NCI-H1694 treated with DMSO at 0.1 percent for 48 hours (cell line): ENCODE measurements around the gene BEST4.
"Not testable (repeated sequence)": the region's sequence is repeated elsewhere in the genome, so short reads cannot be mapped to it uniquely, and the experiment has no call there.

Source experiments
- DNase-seq: peaks from one replicate; lab custom pipeline; 2025; lab: John Stamatoyannopoulos, UW

BEST4 gene

GRCh38 chr1:44801491-44802305 lies 13.7 kb upstream of the BEST4 start:
- DNase-seq, result peak; percentile 47

GRCh38 chr1:44799770-44800584 lies 12.0 kb upstream of the BEST4 start, which contains the start of gene PLK3:
PLK3 (plus strand) TSS chr1:44800377; CDS start chr1:44800464, 87 bp downstream.
- peak; percentile 97 for DNase-seq

- no peak for DNase-seq
Observed at GRCh38 chr1:44798481-44799365, 10.8 kb upstream of the BEST4 start.

GRCh38 chr1:44797886-44798285 lies 9.9 kb upstream of the BEST4 start:
- not testable (repeated sequence) for DNase-seq

DNA sequence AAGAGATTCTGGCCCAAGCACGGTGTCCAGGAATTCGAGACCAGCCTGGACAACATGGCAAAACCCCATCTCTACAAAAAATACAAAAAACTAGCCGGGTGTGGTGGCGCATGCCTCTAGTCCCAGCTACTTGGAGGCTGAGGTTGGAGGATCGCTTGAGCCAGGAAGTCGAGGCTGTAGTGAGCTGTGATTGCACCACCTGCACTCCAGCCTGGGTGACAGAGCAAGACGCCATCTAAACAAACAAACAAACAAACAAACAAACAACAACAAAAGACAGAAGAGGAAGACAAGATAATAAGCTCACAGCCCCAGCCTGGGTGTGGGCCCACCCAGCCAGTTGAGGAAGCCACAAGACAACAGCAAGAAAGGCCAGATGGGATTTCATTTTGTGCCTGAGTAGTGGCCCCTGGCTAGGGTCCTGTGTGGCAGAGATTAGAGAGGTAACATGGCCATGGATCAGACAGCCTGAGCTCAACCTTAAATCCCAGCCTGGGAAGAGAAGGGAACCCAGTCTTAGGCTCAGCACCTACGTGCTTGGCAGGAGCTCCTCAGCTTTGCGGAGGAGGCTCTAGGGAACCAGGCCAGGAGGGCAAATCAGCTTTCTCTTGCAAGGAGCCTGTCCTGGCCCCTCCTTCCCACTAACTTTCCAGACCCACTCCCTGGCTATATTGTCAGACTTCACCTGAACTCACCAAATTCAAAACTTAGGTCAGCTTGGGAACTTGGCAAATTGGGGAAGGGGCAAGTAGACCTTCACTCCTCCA lies 4.9 kb upstream of the BEST4 start:
- no peak for DNase-seq

- DNase-seq, result no peak
Observed at GRCh38 chr1:44790968-44791801, 3.2 kb upstream of the BEST4 start.

DNA sequence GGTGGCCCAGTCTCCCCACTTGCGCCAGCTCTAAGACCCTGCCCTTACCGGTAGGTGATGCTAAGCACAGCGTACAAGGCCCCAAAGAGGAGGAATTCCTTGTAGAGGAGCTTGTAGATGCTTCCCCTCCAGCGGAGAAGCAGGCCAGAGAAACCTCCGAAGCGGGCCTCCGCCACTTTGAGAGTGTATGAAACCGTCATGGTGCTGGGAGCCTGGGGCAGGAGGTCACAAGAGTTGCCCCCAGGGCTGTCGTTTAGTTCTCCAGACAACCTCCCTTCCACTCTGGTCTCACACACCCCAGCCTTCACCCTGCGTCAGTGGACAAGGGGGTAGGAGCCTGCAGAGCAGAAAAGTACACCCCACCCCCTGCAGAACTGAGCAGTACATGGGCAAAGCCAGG lies 464 bp downstream of the BEST4 start:
- no peak for DNase-seq

DNA sequence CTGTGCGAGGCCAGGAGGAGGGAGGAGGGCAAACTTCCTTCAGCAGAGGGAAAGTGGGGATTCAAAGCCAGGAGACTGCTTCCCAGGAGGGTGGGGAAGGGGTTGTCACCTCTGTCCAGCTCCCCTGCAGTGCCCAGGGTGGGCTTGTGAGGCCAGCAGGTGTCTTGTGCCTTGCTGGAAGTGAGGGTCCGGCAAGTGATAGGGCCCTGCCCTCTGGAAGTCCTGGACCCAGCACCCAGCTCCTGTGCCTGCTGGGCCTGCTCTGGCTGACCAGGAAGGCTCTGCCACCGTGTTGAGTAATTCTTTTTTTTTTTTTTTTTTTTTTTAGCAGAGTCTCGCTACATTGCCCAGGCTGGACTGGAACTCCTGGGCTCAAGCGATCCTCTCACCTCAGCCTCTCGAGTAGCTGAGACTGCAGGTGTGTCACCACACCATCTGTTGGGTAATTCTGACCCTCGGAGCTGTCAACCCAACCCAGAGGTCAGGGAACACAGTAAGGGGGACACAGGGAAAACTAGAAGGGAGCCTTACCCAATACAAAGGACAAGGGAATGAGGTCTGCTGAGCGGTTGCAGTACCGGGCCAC lies 1.0 kb downstream of the BEST4 start:
- no peak for DNase-seq

DNA sequence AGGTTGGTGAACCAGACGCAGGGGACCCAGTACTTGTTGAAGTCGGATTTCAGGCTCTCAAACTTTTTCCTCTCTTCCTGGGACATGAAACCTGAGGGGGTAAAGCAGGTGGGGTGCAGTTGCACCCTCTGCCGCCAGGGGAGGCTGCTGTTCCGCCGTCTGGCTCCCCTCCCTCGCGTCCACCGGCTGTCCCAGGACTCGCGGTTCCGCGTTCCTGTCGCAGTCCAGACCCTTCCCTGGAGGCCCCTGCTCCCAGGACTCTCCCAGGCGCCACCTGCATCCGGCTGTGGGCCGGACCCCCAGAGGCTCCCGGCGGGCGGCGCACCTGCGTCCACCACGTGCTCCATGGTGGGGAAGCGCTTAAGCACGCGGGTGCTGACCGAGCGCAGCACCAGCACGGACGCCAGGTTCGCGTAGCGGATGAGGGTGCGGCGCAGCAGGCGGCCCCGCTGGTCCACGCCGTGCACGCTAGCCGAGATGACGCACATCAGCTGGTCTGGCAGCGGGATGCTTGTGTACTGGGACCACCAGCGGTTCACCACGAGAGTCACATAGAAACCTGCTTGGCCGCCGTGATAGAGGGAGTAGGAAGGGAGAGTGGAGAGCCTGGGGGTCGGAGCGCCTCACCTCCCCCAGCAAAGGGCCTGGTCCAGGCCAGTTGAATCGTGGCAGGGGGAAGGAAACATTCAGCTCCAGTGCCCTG lies 1.7 kb downstream of the BEST4 start:
- DNase-seq, result no peak

GRCh38 chr1:44785501-44786137 lies 2.4 kb downstream of the BEST4 start:
- no peak for DNase-seq

DNA sequence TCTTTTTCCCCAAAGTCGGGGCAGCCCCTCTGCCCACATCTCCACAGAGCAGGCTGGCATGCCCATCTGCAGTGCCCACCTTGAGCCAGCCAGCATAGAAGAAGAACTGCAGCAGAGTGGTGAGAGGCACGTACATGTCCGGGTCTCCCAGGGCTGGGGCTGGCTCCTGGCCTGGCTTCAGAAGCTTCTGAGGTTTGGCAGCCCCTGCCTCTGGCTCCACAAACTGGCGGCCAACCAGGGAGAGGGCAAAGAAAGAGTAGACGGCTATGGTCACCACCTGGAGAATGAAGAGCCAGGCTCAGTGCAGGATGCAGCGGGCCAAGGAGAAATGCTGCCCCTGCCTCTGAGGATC lies 3.0 kb downstream of the BEST4 start:
- DNase-seq, result no peak

GRCh38 chr1:44784094-44785028 lies 3.6 kb downstream of the BEST4 start:
- no peak for DNase-seq

- DNase-seq, result no peak
Observed at GRCh38 chr1:44783697-44784093, 4.3 kb downstream of the BEST4 start.

GRCh38 chr1:44780583-44781121 lies 7.3 kb downstream of the BEST4 start:
- no peak for DNase-seq

DNA sequence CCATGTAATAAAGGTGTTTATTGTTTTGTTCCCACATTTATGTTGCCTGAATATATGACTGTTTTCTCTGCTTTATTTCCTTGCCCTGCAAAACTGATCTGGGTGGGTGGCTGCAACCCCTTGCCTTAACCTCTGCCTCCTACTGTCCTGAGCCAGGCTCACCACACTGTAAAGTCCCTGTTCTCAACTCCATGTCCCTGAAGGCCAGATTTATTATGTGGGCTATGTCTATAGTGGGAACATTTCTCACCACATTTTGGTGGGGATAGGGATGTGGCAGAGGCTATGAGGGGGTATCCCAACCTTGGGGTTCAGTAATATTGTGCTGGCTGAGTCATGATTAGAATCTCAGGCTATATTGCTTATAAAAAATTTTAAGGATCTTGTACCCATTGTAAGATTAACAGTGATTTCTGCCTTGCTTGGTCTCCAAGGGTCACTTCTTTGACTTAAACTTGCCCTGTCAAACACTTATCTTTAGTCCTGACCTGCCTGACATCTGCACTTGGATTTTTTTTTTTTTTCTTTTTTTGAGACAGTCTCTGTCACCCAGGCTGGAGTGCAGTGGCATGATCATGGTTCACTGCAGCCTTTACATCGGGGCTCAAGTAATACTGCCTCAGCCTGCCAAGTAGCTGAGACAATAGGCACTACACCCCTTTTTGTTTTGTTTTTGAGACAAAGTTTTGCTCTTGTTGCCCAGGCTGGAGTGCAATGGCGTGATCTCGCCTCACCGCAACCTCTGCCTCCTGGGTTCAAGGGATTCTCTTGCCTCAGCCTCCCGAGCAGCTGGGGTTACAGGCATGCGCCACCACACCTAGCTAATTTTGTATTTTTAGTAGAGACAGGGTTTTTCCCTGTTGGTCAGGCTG lies 9.0 kb downstream of the BEST4 start:
- DNase-seq, result no peak

DNA sequence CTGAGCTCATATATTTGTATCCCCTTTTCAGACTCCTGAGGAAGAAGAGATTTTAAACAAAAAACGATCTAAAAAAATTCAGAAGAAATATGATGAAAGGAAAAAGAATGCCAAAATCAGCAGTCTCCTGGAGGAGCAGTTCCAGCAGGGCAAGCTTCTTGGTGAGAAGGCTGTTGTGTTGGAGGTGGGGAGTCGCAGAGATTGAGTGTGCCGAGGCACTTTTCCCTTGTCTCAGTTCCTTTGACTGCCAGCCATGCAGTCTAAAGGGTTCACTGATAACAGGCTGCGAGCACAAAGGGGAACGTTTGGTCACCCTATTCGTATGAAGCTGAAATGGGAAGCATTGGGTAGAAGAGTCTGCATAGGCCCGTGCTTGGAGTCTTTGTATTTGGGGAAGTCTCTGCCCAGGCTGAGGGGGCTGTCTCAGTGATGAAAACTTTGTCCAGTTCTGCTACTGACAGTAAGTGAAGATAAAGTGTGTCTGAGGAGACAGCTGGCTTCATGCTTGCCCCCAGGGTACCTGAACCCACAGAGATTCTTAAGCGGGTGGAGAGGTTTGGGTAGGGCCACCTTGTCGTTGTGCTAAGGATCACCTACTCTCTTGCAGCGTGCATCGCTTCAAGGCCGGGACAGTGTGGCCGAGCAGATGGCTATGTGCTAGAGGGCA lies 9.9 kb downstream of the BEST4 start:
- DNase-seq, result no peak
